Naive B cell (primary cell): ENCODE measurements around the gene PNKP. TPM values are rescaled to one million over a fixed set of nuclear protein-coding genes. Genes with fewer than 3 reads are reported as not detected.

Experiments used
- ATAC-seq, 2 donors: fragments of 150-1000 bp; cut with Tn5 transposase; 2 replicates each; pipeline ENCODE4 v1.10.0; 2021; ENCODE audit warnings: low read depth in 2 of 2, mild to moderate bottlenecking in 2 of 2, moderate library complexity in 2 of 2
- DNase-seq: peaks from one replicate; pipeline ENCODE4 v3.0.0; 2022
- H3K27ac Mint-ChIP-seq, 6 donors: one replicate each; pipeline ENCODE4 v1.8.0; 2020 to 2022; ENCODE audit warnings: mild to moderate bottlenecking in 6 of 6, mixed read lengths in 6 of 6, moderate library complexity in 5 of 6, inconsistent platforms in 2 of 6
- H3K27me3 Mint-ChIP-seq, 3 donors: one replicate each; pipeline ENCODE4 v1.8.0; 2021 to 2022; ENCODE audit warnings: mixed read lengths in 3 of 3, mild to moderate bottlenecking in 1 of 3
- H3K36me3 Mint-ChIP-seq, 2 donors: one replicate each; pipeline ENCODE4 v1.8.0; 2020 to 2022; ENCODE audit warnings: mixed read lengths in 2 of 2, inconsistent platforms in 1 of 2, mild to moderate bottlenecking in 1 of 2
- H3K4me1 Mint-ChIP-seq, 3 donors: one replicate each; pipeline ENCODE4 v1.8.0; 2020 to 2022; ENCODE audit warnings: mixed read lengths in 3 of 3, inconsistent platforms in 1 of 3, mild to moderate bottlenecking in 1 of 3, moderate library complexity in 1 of 3
- H3K4me3 Mint-ChIP-seq, 8 donors: one replicate each; pipeline ENCODE4 v1.8.0; 2020 to 2022; ENCODE audit warnings: mild to moderate bottlenecking in 8 of 8, mixed read lengths in 8 of 8, moderate library complexity in 8 of 8, inconsistent platforms in 2 of 8
- H3K9me3 Mint-ChIP-seq, 7 donors: one replicate each; pipeline ENCODE4 v1.8.0; 2020 to 2022; ENCODE audit warnings: mixed read lengths in 7 of 7, mild to moderate bottlenecking in 5 of 7, inconsistent platforms in 2 of 7, moderate library complexity in 1 of 7
- polyA plus RNA-seq, 6 donors: library from polyadenylated mRNA; unstranded; fragments of 300-500 nt; fragmentation: Illumina TruSeq; gene quantifications; one replicate each; pipeline ENCODE4 v1.2.3, GENCODE V29; 2021; ENCODE audit warnings: low read depth in 6 of 6

The PNKP gene
- polyA plus RNA-seq, 6 donors from 2014 or later = 39.4 to 64.9 (median 49.8) TPM

DNA sequence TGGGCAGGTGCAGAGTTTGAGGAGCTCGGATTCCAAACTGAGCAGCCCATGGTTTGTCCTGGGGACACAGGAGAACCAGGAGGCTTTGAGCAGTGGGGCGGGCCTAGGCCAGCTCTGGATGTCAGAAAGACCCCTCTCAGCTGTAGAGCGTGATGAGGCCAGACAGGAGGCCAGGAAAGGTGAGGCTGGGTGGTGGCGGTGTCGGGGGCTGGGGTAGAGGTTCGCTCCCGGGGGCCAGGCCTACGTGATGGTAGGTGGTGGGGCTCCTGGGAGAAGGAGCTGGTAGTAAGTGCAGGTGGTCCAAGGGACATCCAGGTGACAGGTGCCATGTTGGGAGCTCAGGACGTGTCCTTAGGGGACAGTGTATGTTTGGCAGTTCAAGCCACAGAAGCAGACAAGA lies 30.0 kb downstream of the PNKP start:
- H3K36me3 Mint-ChIP-seq = peaks cover 18 to 34% of the 10 kb centered on the region in 2 donors

GRCh38 chr19:49837009-49837310 lies 30.4 kb downstream of the PNKP start:
- ATAC-seq (no peak), DNase-seq (no peak)
- H3K4me3 Mint-ChIP-seq = no peak overlapping the region
- peak overlapping the region in 3 of 6 donors; percentile 75 to 96 (median 77) for H3K27ac Mint-ChIP-seq
- H3K9me3 Mint-ChIP-seq = no peaks in the 10 kb centered on the region
- no peaks in the 10 kb centered on the region for H3K27me3 Mint-ChIP-seq
- peaks cover 18 to 39% of the 10 kb centered on the region in 2 donors for H3K36me3 Mint-ChIP-seq
- peaks cover 6 to 19% (median 18%) of the 10 kb centered on the region in 3 donors for H3K4me1 Mint-ChIP-seq

More for the DNA sequence above, 30.0 kb downstream of the PNKP start:
- no peak for DNase-seq
- Mint-ChIP-seq H3K9me3 (no peaks in the 10 kb centered on the region), H3K4me3 (no peak overlapping the region), H3K27me3 (no peaks in the 10 kb centered on the region), H3K27ac (peak overlapping the region in 3 of 6 donors; percentile 77 to 96 (median 80)), H3K4me1 (peaks cover 7 to 24% (median 18%) of the 10 kb centered on the region in 3 donors)
- ATAC-seq = no peak

DNA sequence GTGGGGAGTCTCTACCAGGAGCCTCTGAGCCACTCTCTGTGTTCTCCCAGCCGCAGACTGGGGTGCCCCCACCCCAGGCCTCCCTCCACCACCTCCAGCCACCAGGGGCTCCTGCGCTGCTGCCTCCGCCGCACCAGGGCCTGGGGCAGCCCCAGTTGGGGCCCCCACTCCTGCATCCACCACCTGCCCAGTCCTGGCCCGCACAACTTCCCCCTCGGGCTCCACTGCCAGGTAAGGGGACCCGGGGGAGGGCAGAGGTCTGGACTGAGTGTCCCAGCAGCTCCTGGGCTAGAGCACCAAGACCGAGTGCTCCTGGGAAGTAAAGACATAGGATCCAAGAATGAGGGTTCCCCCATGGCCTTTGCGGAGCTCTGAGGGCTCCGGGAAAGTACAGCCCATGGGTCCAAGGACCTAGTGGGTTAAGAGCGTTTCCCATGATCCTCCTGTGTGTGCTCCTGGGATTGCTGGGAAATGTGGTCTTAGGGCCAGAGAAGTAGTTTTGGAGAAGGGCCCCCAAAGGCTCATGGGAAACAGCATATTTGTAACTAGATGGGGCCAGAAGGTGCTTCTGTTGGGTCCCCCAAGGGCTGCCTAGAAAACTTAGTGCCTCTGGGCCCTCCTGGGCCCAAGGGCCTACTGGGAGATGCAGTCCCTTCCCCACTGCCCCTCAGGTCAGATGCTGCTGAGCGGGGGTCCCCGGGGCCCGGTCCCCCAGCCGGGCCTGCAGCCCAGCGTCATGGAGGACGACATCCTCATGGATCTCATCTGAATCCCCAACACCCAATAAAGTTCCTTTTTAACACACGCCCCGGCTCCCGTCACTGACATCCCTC lies 31.0 kb downstream of the PNKP start:
- H3K27ac Mint-ChIP-seq = peak overlapping the region in 3 of 6 donors; percentile 54 to 77 (median 75)
- H3K9me3 Mint-ChIP-seq = no peaks in the 10 kb centered on the region
- no peak for DNase-seq
- H3K4me1 Mint-ChIP-seq = peaks cover 6 to 18% (median 16%) of the 10 kb centered on the region in 3 donors
- H3K36me3 Mint-ChIP-seq = peaks cover 18 to 39% of the 10 kb centered on the region in 2 donors
- H3K27me3 Mint-ChIP-seq = no peaks in the 10 kb centered on the region
- no peak overlapping the region for H3K4me3 Mint-ChIP-seq
- no peak for ATAC-seq

DNA sequence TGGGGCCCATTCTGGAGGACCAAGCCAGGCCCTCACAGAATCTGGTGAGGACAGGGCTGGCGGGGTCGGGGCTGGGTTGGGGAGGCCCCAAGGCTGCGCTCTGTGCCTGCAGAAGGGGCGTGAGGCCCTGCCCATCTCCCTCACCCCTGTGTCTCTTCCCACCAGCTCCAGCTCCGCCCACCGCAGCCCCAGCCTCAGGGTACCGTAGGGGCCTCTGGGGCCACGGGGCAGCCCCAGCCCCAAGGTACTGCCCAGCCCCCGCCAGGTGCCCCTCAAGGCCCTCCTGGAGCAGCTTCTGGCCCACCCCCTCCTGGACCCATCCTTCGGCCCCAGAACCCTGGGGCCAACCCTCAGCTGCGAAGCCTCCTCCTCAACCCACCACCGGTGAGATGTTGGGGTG lies 31.8 kb downstream of the PNKP start:
- peaks cover 18 to 39% of the 10 kb centered on the region in 2 donors for H3K36me3 Mint-ChIP-seq
- H3K4me1 Mint-ChIP-seq = peaks cover 6 to 15% (median 13%) of the 10 kb centered on the region in 3 donors
- H3K27me3 Mint-ChIP-seq = no peaks in the 10 kb centered on the region
- ATAC-seq (no peak), DNase-seq (no peak)
- no peaks in the 10 kb centered on the region for H3K9me3 Mint-ChIP-seq
- no peak overlapping the region for H3K27ac Mint-ChIP-seq
- H3K4me3 Mint-ChIP-seq = no peak overlapping the region

- peaks cover 6 to 15% (median 9%) of the 10 kb centered on the region in 3 donors for H3K4me1 Mint-ChIP-seq
Measured at GRCh38 chr19:49833599-49833998, 33.8 kb downstream of the PNKP start.

DNA sequence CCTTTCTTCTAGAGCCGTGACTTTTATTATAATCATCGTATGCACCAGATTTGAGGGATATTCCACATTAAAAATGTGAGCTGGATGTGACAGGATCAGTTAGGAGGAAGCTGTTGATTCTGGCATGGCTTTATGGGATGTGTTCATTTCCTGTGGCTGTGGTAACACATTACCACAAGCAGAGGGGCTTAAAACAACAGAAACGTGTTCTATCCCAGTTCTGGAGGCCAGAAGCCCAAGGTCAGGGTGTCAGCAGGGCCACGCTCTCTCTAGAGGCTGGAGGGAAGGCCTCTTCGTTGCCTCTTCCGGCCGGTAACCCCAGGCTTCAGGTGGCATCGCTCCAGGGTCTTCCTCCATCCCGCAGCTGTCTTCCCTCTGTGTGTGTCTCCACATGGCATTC lies 34.8 kb downstream of the PNKP start:
- Mint-ChIP-seq H3K36me3 (peaks cover 4 to 23% of the 10 kb centered on the region in 2 donors), H3K27ac (peak overlapping the region in 2 of 6 donors; percentile 47 to 84), H3K27me3 (no peaks in the 10 kb centered on the region), H3K9me3 (no peaks in the 10 kb centered on the region), H3K4me1 (peaks cover 6 to 12% (median 8%) of the 10 kb centered on the region in 3 donors), H3K4me3 (no peak overlapping the region)
- ATAC-seq (no peak), DNase-seq (no peak)

More at GRCh38 chr19:49833599-49833998, 33.8 kb downstream of the PNKP start:
- Mint-ChIP-seq H3K36me3 (peaks cover 12 to 33% of the 10 kb centered on the region in 2 donors), H3K4me3 (peak overlapping the region in 1 of 8 donors; percentile 56), H3K27me3 (no peaks in the 10 kb centered on the region), H3K9me3 (no peaks in the 10 kb centered on the region), H3K27ac (no peak overlapping the region)
- DNase-seq (no peak), ATAC-seq (no peak)

GRCh38 chr19:49831592-49831991 lies 35.8 kb downstream of the PNKP start:
- Mint-ChIP-seq H3K27ac (peak overlapping the region in 1 of 6 donors; percentile 32), H3K36me3 (peaks cover 0 to 15% of the 10 kb centered on the region in 2 donors), H3K27me3 (no peaks in the 10 kb centered on the region), H3K4me3 (no peak overlapping the region), H3K9me3 (no peaks in the 10 kb centered on the region), H3K4me1 (peaks cover 11 to 16% (median 15%) of the 10 kb centered on the region in 3 donors)
- ATAC-seq (no peak), DNase-seq (no peak)

DNA sequence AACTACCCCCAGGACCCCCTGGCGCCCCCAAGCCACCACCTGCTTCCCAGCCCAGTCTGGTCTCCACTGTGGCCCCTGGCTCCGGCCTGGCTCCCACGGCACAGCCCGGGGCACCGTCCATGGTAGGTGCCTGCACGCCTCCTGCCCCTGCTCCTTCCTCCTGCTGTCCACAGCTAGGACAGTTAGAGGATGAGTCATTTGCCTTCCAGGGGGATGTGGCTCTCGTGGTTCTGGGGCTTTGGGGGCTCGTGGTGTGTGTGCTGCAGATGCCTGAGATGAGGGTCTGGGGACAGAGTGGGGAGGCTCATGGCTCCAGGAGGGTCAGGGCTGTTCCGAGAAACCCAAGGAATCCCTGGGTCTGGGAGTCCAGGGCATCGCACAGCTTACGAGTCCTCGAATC lies 36.6 kb downstream of the PNKP start:
- H3K27me3 Mint-ChIP-seq = no peaks in the 10 kb centered on the region
- peaks cover 13 to 21% (median 18%) of the 10 kb centered on the region in 3 donors for H3K4me1 Mint-ChIP-seq
- H3K36me3 Mint-ChIP-seq = peaks cover 0 to 15% of the 10 kb centered on the region in 2 donors
- no peak for DNase-seq
- no peaks in the 10 kb centered on the region for H3K9me3 Mint-ChIP-seq
- H3K27ac Mint-ChIP-seq = no peak overlapping the region
- no peak overlapping the region for H3K4me3 Mint-ChIP-seq
- no peak for ATAC-seq

GRCh38 chr19:49829721-49830120 lies 37.7 kb downstream of the PNKP start:
- peaks cover 13 to 22% (median 18%) of the 10 kb centered on the region in 3 donors for H3K4me1 Mint-ChIP-seq
- ATAC-seq = no peak
- H3K27ac Mint-ChIP-seq = no peak overlapping the region
- no peak overlapping the region for H3K4me3 Mint-ChIP-seq
- no peak for DNase-seq
- no peaks in the 10 kb centered on the region for H3K9me3 Mint-ChIP-seq
- H3K36me3 Mint-ChIP-seq = peaks cover 0 to 12% of the 10 kb centered on the region in 2 donors
- no peaks in the 10 kb centered on the region for H3K27me3 Mint-ChIP-seq

- peak overlapping the region in 1 of 8 donors; percentile 24 for H3K4me3 Mint-ChIP-seq
- peaks cover 0 to 8% of the 10 kb centered on the region in 2 donors for H3K36me3 Mint-ChIP-seq
- no peaks in the 10 kb centered on the region for H3K27me3 Mint-ChIP-seq
- DNase-seq = no peak
- no peaks in the 10 kb centered on the region for H3K9me3 Mint-ChIP-seq
- H3K27ac Mint-ChIP-seq = peak overlapping the region in 2 of 6 donors; percentile 20 to 38
- no peak for ATAC-seq
- peaks cover 13 to 25% (median 14%) of the 10 kb centered on the region in 3 donors for H3K4me1 Mint-ChIP-seq
Measured at GRCh38 chr19:49829200-49829599, 38.2 kb downstream of the PNKP start.

DNA sequence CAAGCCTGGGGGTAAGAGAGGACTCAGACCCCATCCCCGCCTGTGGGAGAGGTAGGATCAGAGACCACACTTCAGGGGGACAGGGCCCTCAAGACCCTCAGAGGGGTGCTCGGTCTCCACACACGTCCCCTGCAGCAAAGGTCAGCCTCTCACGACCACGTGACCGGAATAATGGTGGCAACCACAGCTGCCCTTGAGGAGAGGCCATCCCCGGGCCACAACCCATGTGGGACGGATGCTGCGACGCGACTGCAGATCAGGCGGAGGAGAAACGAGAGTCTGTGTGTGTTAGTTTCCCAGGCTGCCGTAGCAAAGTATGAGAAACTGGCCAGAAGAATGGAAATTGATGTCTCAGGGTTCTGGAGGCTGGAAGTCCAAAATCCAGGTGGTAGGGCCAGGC lies 40.3 kb downstream of the PNKP start:
- DNase-seq = no peak
- H3K27ac Mint-ChIP-seq = no peak overlapping the region
- peak overlapping the region in 1 of 8 donors; percentile 44 for H3K4me3 Mint-ChIP-seq
- peaks cover 7 to 8% of the 10 kb centered on the region in 2 donors for H3K36me3 Mint-ChIP-seq
- peaks cover 19 to 33% (median 20%) of the 10 kb centered on the region in 3 donors for H3K4me1 Mint-ChIP-seq
- no peak for ATAC-seq
- H3K9me3 Mint-ChIP-seq = no peaks in the 10 kb centered on the region
- no peaks in the 10 kb centered on the region for H3K27me3 Mint-ChIP-seq

GRCh38 chr19:49824662-49825061 lies 42.7 kb downstream of the PNKP start:
- H3K27ac Mint-ChIP-seq = no peak overlapping the region
- H3K27me3 Mint-ChIP-seq = no peaks in the 10 kb centered on the region
- H3K9me3 Mint-ChIP-seq = no peaks in the 10 kb centered on the region
- no peak overlapping the region for H3K4me3 Mint-ChIP-seq
- peaks cover 6 to 7% of the 10 kb centered on the region in 2 donors for H3K36me3 Mint-ChIP-seq
- H3K4me1 Mint-ChIP-seq = peaks cover 20 to 45% (median 24%) of the 10 kb centered on the region in 3 donors
- DNase-seq (no peak), ATAC-seq (no peak)

DNA sequence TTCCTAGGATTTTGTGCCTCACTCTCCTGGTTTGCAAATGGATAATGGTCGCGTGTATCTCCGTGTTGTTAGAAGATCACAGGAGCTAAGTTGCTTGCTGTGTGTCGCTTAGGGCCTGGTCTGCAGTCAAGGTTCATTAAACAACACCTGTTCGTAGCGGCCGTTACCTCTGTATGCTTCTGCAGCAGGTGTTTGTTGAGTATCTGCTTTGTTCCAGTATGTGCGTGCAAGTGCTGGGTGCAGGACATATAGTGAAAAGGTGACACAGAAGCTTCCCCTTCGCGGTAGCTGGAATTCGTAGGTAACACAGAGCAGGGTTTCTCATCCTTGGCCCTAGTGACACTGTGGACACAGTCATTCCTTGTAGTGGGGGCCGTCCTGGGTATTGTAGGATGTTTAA lies 43.9 kb downstream of the PNKP start:
- peak in 1 of 2 donors; percentile 43 for ATAC-seq
- H3K9me3 Mint-ChIP-seq = no peaks in the 10 kb centered on the region
- peak overlapping the region in 1 of 8 donors; percentile 53 for H3K4me3 Mint-ChIP-seq
- H3K4me1 Mint-ChIP-seq = peaks cover 27 to 53% (median 36%) of the 10 kb centered on the region in 3 donors
- peaks cover 6 to 7% of the 10 kb centered on the region in 2 donors for H3K36me3 Mint-ChIP-seq
- H3K27ac Mint-ChIP-seq = no peak overlapping the region
- no peak for DNase-seq
- no peaks in the 10 kb centered on the region for H3K27me3 Mint-ChIP-seq

- peak overlapping the region in 1 of 6 donors; percentile 100 for H3K27ac Mint-ChIP-seq
- H3K4me3 Mint-ChIP-seq = peak overlapping the region in 5 of 8 donors; percentile 49 to 100 (median 91)
Measured at GRCh38 chr19:49820125-49820524, 47.3 kb downstream of the PNKP start.

More at GRCh38 chr19:49820125-49820524, 47.3 kb downstream of the PNKP start:
- H3K27me3 Mint-ChIP-seq = no peaks in the 10 kb centered on the region
- peaks cover 27 to 44% (median 35%) of the 10 kb centered on the region in 3 donors for H3K4me1 Mint-ChIP-seq
- no peak for ATAC-seq
- peaks cover 6 to 7% of the 10 kb centered on the region in 2 donors for H3K36me3 Mint-ChIP-seq
- H3K9me3 Mint-ChIP-seq = no peaks in the 10 kb centered on the region
- no peak for DNase-seq
